ENCODE measurements around the gene KCNK16.
"Not testable (repeated sequence)": the region's sequence is repeated elsewhere in the genome, so short reads cannot be mapped to it uniquely, and the experiment has no call there.

The KCNK16 gene

GRCh38 chr6:39287601-39288000 lies 34.9 kb downstream of the KCNK16 start:
- Histone ChIP-seq H3K9me3 (ENCODE audit: control insufficient read depth, low read length) (no peaks in the 10 kb centered on the region), H3K27me3 (ENCODE audit: control insufficient read depth, insufficient read depth, low read length) (no peaks in the 10 kb centered on the region), H3K9ac (no peak overlapping the region), H3K4me3 (ENCODE audit: low read depth, low read length) (no peak overlapping the region), H3K27ac (no peak overlapping the region), H2AFZ (no peak overlapping the region), H3K4me1 (no peaks in the 10 kb centered on the region), H3K36me3 (ENCODE audit: control insufficient read depth, insufficient read depth, low read length) (no peaks in the 10 kb centered on the region), H3K4me2 (ENCODE audit: low read length) (no peak overlapping the region), H3K79me2 (no peaks in the 10 kb centered on the region)
- TF ChIP-seq CTCF (IDR thresholded peaks at IDR 0.05): no peak

GRCh38 chr6:39286596-39286995 lies 35.9 kb downstream of the KCNK16 start:
- not testable (repeated sequence) for H2AFZ ChIP-seq; H3K4me2 ChIP-seq (ENCODE audit: low read length); H3K9ac ChIP-seq; H3K36me3 ChIP-seq (ENCODE audit: control insufficient read depth, insufficient read depth, low read length); H3K4me3 ChIP-seq (ENCODE audit: low read depth, low read length); H3K4me1 ChIP-seq; H3K27ac ChIP-seq; H3K79me2 ChIP-seq; H3K9me3 ChIP-seq (ENCODE audit: control insufficient read depth, low read length); H3K27me3 ChIP-seq (ENCODE audit: control insufficient read depth, insufficient read depth, low read length)

- no peaks in the 10 kb centered on the region for H3K4me1 ChIP-seq
- TF ChIP-seq CTCF (IDR thresholded peaks at IDR 0.05): no peak
- H3K4me3 ChIP-seq (ENCODE audit: low read depth, low read length): no peak overlapping the region
- H3K27ac ChIP-seq: no peak overlapping the region
- H3K36me3 ChIP-seq (ENCODE audit: control insufficient read depth, insufficient read depth, low read length): no peaks in the 10 kb centered on the region
- no peak overlapping the region for H2AFZ ChIP-seq
- H3K9ac ChIP-seq: no peak overlapping the region
- no peaks in the 10 kb centered on the region for H3K27me3 ChIP-seq (ENCODE audit: control insufficient read depth, insufficient read depth, low read length)
- H3K79me2 ChIP-seq: no peaks in the 10 kb centered on the region
- no peaks in the 10 kb centered on the region for H3K9me3 ChIP-seq (ENCODE audit: control insufficient read depth, low read length)
- no peak overlapping the region for H3K4me2 ChIP-seq (ENCODE audit: low read length)
These were observed 39.7 kb downstream of the KCNK16 start for GRCh38 chr6:39282774-39283173.

GRCh38 chr6:39281312-39281980 lies 41.1 kb downstream of the KCNK16 start:
- Histone ChIP-seq H2AFZ (no peak overlapping the region), H3K9ac (no peak overlapping the region), H3K4me3 (ENCODE audit: low read depth, low read length) (no peak overlapping the region), H3K4me1 (no peaks in the 10 kb centered on the region), H3K79me2 (no peaks in the 10 kb centered on the region), H3K4me2 (ENCODE audit: low read length) (no peak overlapping the region), H3K27me3 (ENCODE audit: control insufficient read depth, insufficient read depth, low read length) (no peaks in the 10 kb centered on the region), H3K9me3 (ENCODE audit: control insufficient read depth, low read length) (no peaks in the 10 kb centered on the region), H3K36me3 (ENCODE audit: control insufficient read depth, insufficient read depth, low read length) (no peaks in the 10 kb centered on the region), H3K27ac (no peak overlapping the region)
- TF ChIP-seq CTCF (IDR thresholded peaks at IDR 0.05): no peak

- H3K4me1 ChIP-seq: no peaks in the 10 kb centered on the region
- no peak for TF ChIP-seq CTCF (IDR thresholded peaks at IDR 0.05)
- no peak overlapping the region for H3K27ac ChIP-seq
These were observed 42.2 kb downstream of the KCNK16 start for GRCh38 chr6:39280247-39280731.

More at GRCh38 chr6:39280247-39280731, 42.2 kb downstream of the KCNK16 start:
- H3K4me2 ChIP-seq (ENCODE audit: low read length): no peak overlapping the region
- H3K9me3 ChIP-seq (ENCODE audit: control insufficient read depth, low read length): no peaks in the 10 kb centered on the region
- H3K36me3 ChIP-seq (ENCODE audit: control insufficient read depth, insufficient read depth, low read length): no peaks in the 10 kb centered on the region
- H3K79me2 ChIP-seq: no peaks in the 10 kb centered on the region
- no peak overlapping the region for H3K9ac ChIP-seq
- no peak overlapping the region for H2AFZ ChIP-seq
- H3K27me3 ChIP-seq (ENCODE audit: control insufficient read depth, insufficient read depth, low read length): no peaks in the 10 kb centered on the region
- no peak overlapping the region for H3K4me3 ChIP-seq (ENCODE audit: low read depth, low read length)
